ENCODE measurements around the gene RAD54L.

DNA sequence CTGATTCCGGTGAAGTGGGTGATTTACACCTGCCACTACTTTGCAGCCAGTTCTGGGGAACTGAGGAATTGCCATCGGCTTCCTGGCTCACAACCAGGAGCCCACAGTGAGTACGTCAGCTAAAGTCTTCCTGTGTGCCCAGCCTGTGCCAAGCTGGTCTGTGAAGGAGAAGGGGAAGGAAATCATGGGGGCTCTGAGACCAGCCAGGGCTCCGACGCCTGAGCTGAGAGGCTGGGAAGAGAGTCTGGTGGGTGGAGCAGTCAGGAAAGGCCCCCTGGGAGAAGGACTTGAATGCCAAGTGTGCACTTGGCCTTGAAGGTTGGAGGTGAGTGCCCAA, 43.2 kb upstream of the RAD54L start:
- TF ChIP-seq, protein P1, sequence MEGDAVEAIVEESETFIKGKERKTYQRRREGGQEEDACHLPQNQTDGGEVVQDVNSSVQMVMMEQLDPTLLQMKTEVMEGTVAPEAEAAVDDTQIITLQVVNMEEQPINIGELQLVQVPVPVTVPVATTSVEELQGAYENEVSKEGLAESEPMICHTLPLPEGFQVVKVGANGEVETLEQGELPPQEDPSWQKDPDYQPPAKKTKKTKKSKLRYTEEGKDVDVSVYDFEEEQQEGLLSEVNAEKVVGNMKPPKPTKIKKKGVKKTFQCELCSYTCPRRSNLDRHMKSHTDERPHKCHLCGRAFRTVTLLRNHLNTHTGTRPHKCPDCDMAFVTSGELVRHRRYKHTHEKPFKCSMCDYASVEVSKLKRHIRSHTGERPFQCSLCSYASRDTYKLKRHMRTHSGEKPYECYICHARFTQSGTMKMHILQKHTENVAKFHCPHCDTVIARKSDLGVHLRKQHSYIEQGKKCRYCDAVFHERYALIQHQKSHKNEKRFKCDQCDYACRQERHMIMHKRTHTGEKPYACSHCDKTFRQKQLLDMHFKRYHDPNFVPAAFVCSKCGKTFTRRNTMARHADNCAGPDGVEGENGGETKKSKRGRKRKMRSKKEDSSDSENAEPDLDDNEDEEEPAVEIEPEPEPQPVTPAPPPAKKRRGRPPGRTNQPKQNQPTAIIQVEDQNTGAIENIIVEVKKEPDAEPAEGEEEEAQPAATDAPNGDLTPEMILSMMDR (conservative IDR thresholded peaks at IDR 0.05; ENCODE audit: low read depth, low read length): no peak
- TF ChIP-seq EZH2 (IDR thresholded peaks at IDR 0.05; ENCODE audit: borderline replicate concordance, low read depth, low read length, poor library complexity, severe bottlenecking): no peak

Measured in A673 (cell line).